MM.1S (cell line): ENCODE data around the gene TSPAN4.

Source experiments
- DNase-seq: peaks from one replicate; pipeline ENCODE4 v3.0.0-alpha.2; 2015
- H2AFZ ChIP-seq: fragments of 300-600 bp; sonication (generic); 2 replicates; pipeline ENCODE4 v1.6.0; 2016; ENCODE audit warnings: antibody characterized with exemption, low read length
- H3F3A ChIP-seq: fragments of 300-600 bp; sonication (generic); 2 replicates; pipeline ENCODE4 v1.6.1; 2016; ENCODE audit warnings: mild to moderate bottlenecking, antibody characterized with exemption, low read length, moderate library complexity, mixed read lengths; ENCODE audit not compliant: insufficient read depth
- H3K27ac ChIP-seq: fragments of 300-600 bp; sonication (generic); 2 replicates; pipeline ENCODE4 v1.5.1; 2016; ENCODE audit warnings: mild to moderate bottlenecking, low read length
- H3K27me3 ChIP-seq: fragments of 300-600 bp; sonication (generic); replicated peaks from 2 replicates; pipeline ENCODE4 v1.6.0; 2016; ENCODE audit warnings: low read length; ENCODE audit not compliant: insufficient read depth
- H3K36me3 ChIP-seq: fragments of 300-600 bp; sonication (generic); replicated peaks from 2 replicates; pipeline ENCODE4 v1.6.1; 2016; ENCODE audit warnings: mild to moderate bottlenecking, low read length, mixed read lengths; ENCODE audit not compliant: insufficient read depth
- H3K4me1 ChIP-seq: fragments of 300-600 bp; sonication (generic); 2 replicates; pipeline ENCODE4 v1.6.1; 2016; ENCODE audit warnings: low read length, mixed read lengths
- H3K4me2 ChIP-seq: fragments of 300-600 bp; sonication (generic); 2 replicates; pipeline ENCODE4 v1.6.0; 2016; ENCODE audit warnings: low read depth, low read length
- H3K4me3 ChIP-seq: fragments of 300-600 bp; sonication (generic); 2 replicates; pipeline ENCODE4 v1.5.1; 2016; ENCODE audit warnings: low read length, mixed read lengths
- H3K79me2 ChIP-seq: fragments of 300-600 bp; sonication (generic); 2 replicates; pipeline ENCODE4 v1.6.1; 2016; ENCODE audit warnings: mixed run types, low read length, mixed read lengths
- H3K9ac ChIP-seq: fragments of 300-600 bp; sonication (generic); 2 replicates; pipeline ENCODE4 v1.6.1; 2016; ENCODE audit warnings: low read length, mixed read lengths
- H3K9me2 ChIP-seq: fragments of 300-600 bp; sonication (generic); replicated peaks from 2 replicates; pipeline ENCODE4 v1.6.1; 2016; ENCODE audit warnings: mild to moderate bottlenecking, low read length, mixed read lengths; ENCODE audit not compliant: insufficient read depth
- H3K9me3 ChIP-seq: fragments of 300-600 bp; sonication (generic); replicated peaks from 2 replicates; pipeline ENCODE4 v1.6.1; 2016; ENCODE audit warnings: mild to moderate bottlenecking, low read length, mixed read lengths; ENCODE audit not compliant: insufficient read depth
- H4K20me1 ChIP-seq: fragments of 300-600 bp; sonication (generic); 2 replicates; pipeline ENCODE4 v1.6.1; 2016; ENCODE audit warnings: mild to moderate bottlenecking, low read length, moderate library complexity, mixed read lengths; ENCODE audit not compliant: insufficient read depth
- EZH2 ChIP-seq: fragments of 300-600 bp; sonication (generic); optimal IDR thresholded peaks from 2 replicates; pipeline ENCODE3; 2017; ENCODE audit warnings: low read depth, mild to moderate bottlenecking, antibody characterized with exemption, low read length, mixed read lengths
- EZH2phosphoT487 ChIP-seq: fragments of 300-600 bp; sonication (generic); IDR thresholded peaks from 2 replicates; pipeline ENCODE4 v1.6.1; 2018; ENCODE audit warnings: antibody characterized with exemption, low read length
- TF ChIP-seq, protein P1 (sequence below): fragments of 300-600 bp; sonication (generic); IDR thresholded peaks from 2 replicates; pipeline ENCODE4 v1.5.1; 2016; ENCODE audit warnings: antibody characterized with exemption, low read length, mixed read lengths

TSPAN4 gene

DNA sequence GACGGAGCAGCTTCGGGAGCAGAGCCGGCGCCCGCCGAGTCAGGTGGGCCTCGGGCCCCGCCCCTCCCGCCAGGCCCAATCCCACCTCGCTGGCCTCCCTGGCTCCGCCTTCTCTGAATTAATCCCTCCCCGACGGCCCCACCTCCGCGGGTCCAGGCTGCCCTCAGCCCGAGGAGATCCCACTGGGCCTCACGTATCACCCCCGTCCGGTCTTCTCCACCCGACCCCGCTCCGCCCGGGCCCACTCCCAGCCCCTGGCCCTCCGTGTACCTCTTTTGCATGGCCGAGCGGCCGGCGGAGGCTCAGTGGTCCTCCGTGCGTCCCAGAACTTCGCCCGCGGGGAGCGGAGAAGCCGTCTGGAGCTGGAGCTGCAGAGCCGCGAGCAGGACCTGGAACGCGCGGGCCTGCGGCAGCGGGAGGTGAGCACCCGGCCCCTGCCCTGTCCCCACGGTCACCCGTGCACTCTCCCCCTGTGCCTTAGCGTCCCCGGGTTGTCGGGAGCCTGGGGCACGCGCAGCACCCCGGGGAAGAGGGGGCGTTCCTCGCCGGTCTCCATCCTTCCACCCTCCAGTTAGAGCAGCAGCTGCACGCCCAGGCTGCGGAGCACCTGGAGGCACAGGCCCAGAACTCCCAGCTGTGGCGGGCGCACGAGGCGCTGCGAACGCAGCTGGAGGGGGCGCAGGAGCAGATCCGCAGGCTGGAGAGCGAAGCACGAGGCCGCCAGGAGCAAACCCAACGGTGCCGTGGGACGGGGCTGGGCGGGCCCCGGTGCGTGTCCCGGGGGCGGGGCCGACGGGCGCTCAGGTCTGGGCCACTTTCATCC is 12.1 kb upstream of the TSPAN4 start:
- Histone ChIP-seq H3K27ac (no peak overlapping the region), H3K4me2 (peak overlapping the region; percentile 85; the same call in 1 of the 2 replicates), H3K9ac (no peak overlapping the region), H3K36me3 (no peaks in the 10 kb centered on the region), H3K9me3 (no peaks in the 10 kb centered on the region), H3K4me1 (peaks cover 25% of the 10 kb centered on the region), H3F3A (peaks cover 8% of the 10 kb centered on the region), H4K20me1 (no peaks in the 10 kb centered on the region), H3K4me3 (peak overlapping the region; percentile 47), H3K9me2 (no peaks in the 10 kb centered on the region), H3K79me2 (peaks cover 6% of the 10 kb centered on the region), H3K27me3 (peaks cover 15% of the 10 kb centered on the region), H2AFZ (peak overlapping the region; percentile 15; the same call in 1 of the 2 replicates)
- DNase-seq = peak; percentile 48
- TF ChIP-seq EZH2 (no peak), EZH2phosphoT487 (no peak)
- TF ChIP-seq, protein P1, sequence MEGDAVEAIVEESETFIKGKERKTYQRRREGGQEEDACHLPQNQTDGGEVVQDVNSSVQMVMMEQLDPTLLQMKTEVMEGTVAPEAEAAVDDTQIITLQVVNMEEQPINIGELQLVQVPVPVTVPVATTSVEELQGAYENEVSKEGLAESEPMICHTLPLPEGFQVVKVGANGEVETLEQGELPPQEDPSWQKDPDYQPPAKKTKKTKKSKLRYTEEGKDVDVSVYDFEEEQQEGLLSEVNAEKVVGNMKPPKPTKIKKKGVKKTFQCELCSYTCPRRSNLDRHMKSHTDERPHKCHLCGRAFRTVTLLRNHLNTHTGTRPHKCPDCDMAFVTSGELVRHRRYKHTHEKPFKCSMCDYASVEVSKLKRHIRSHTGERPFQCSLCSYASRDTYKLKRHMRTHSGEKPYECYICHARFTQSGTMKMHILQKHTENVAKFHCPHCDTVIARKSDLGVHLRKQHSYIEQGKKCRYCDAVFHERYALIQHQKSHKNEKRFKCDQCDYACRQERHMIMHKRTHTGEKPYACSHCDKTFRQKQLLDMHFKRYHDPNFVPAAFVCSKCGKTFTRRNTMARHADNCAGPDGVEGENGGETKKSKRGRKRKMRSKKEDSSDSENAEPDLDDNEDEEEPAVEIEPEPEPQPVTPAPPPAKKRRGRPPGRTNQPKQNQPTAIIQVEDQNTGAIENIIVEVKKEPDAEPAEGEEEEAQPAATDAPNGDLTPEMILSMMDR = no peak

DNA sequence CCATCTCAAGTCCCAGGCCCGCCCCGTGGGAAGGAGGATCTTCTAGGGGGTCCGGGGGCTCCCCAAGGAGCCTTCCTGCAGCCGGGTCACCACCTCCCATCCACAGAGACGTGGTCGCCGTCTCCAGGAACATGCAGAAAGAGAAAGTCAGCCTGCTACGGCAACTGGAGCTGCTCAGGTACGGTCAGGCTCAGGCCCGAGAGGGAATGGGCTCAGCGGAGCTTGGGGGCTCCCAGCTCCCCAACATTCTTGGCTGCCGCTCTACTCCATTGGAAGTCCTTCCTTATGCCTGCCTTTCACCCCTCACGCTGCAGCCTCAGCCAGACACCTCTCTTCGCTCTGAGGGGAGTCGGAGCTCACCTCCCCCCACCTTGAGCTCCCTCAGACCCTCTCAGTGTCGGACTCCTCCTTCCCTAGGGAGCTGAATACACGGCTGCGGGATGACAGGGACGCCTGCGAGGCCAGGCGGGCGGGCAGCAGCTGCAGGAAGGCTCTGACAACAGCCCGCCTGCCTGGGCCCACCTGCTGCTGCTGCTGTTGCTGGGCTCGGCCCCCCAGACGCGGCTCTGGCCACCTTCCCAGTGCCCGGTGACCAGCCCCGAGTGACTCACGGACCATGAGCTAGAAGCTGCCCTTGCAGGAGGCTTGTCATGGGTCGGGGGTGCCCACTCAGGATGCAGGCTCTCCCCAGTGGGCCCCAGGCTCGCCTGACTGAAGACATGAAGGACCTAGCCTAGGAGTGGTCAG is 11.4 kb upstream of the TSPAN4 start:
- Histone ChIP-seq H3K9ac (no peak overlapping the region), H3K27ac (no peak overlapping the region), H3K9me2 (no peaks in the 10 kb centered on the region), H3K4me3 (no peak overlapping the region), H4K20me1 (no peaks in the 10 kb centered on the region), H2AFZ (no peak overlapping the region), H3K79me2 (peaks cover 6% of the 10 kb centered on the region), H3K4me1 (peaks cover 24% of the 10 kb centered on the region), H3K36me3 (no peaks in the 10 kb centered on the region), H3K9me3 (no peaks in the 10 kb centered on the region), H3K27me3 (peaks cover 15% of the 10 kb centered on the region), H3F3A (peaks cover 8% of the 10 kb centered on the region), H3K4me2 (peak overlapping the region; percentile 85; the same call in 1 of the 2 replicates)
- TF ChIP-seq, protein P1 = no peak
- TF ChIP-seq EZH2 (no peak), EZH2phosphoT487 (no peak)
- no peak for DNase-seq

DNA sequence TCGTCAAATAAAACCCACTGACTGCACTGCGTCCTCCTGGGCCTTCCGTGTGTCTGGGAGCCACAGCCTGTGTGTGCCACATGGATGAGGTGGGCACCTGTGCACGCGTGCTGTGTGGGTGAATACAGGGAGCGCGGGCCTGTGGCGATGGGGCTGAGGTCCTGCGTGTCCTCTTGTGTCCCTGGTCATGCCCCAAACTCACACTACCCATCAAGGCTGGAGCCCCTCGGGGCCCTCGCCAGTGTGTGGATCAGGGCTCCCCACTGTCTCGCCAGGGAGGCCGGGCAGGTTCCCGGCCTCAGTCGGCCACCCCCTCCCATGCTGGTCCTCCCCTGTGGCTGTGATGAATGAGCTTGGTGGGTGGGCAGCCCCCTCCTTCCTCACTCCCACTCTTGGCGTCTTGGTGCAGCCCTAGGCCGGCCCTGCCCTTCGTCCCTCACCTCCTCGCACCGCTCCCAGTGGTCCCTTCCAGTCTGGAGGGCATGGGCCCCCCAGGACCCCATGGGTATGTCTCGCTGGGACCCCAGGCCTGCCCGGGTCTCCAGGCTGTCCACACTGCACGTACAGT is 10.6 kb upstream of the TSPAN4 start:
- Histone ChIP-seq H3K9me3 (no peaks in the 10 kb centered on the region), H3K4me1 (peaks cover 21% of the 10 kb centered on the region), H3K4me2 (peak overlapping the region; percentile 90), H3K36me3 (no peaks in the 10 kb centered on the region), H3K27ac (no peak overlapping the region), H4K20me1 (no peaks in the 10 kb centered on the region), H3F3A (peaks cover 5% of the 10 kb centered on the region; the same call in 1 of the 2 replicates), H2AFZ (peak overlapping the region; percentile 78), H3K27me3 (peaks cover 15% of the 10 kb centered on the region), H3K4me3 (peak overlapping the region; percentile 70), H3K79me2 (peaks cover 6% of the 10 kb centered on the region), H3K9me2 (no peaks in the 10 kb centered on the region), H3K9ac (peak overlapping the region; percentile 50; the same call in 1 of the 2 replicates)
- TF ChIP-seq EZH2phosphoT487 = no peak
- no peak for TF ChIP-seq EZH2
- TF ChIP-seq, protein P1 = no peak
- no peak for DNase-seq
